ENCODE results near the gene ZFR2. TPM values are rescaled to one million over a fixed set of nuclear protein-coding genes. Genes with fewer than 3 reads are reported as not detected.

Gene ZFR2
- total RNA-seq, 2 experiments from 2014 or later: 0.73 to 0.82 TPM

- no peak overlapping the region for H3K27ac ChIP-seq (ENCODE audit: low read depth in 1 of 2, low read length in 2 of 2)
- H3K27me3 Mint-ChIP-seq: no peaks in the 10 kb centered on the region
- POLR2A ChIA-PET: interaction anchor here (1.4 to 3.4 kb wide), 2 partner anchors 14 to 36 kb away, joined by 7 to 31 read pairs; partner anchors contain the start of gene MRPL54
- DNase-seq (peak in 6 of 14 experiments; percentile 16 to 82 (median 58)), ATAC-seq (ENCODE audit: poor library complexity) (peak; percentile 71)
- CTCF ChIA-PET: interaction anchor here (1.3 kb wide), 1 partner anchor 24 kb away, joined by 7 read pairs; no protein-coding TSS in a partner anchor
- H3K4me1 Mint-ChIP-seq (ENCODE audit: low read depth): peaks cover 21% of the 10 kb centered on the region
- no peak overlapping the region for H3K4me3 Mint-ChIP-seq
- peaks cover 2% of the 10 kb centered on the region for H3K9me3 Mint-ChIP-seq
- H3K36me3 Mint-ChIP-seq (ENCODE audit: low read depth): peaks cover 4% of the 10 kb centered on the region
- H3K9me3 ChIP-seq (ENCODE audit: control insufficient read depth in 1 of 2, insufficient read depth in 1 of 2, low read length in 2 of 2): no peaks in the 10 kb centered on the region
- TF ChIP-seq CTCF (IDR thresholded peaks at IDR 0.05): no peak
- no peaks in the 10 kb centered on the region for H3K27me3 ChIP-seq (ENCODE audit: control insufficient read depth in 1 of 2, insufficient read depth in 2 of 2, low read length in 2 of 2)
- intact Hi-C loops (cut with DNase I, micrococcal nuclease): loop anchor here in 1 of 2 experiments (5.0 kb wide), 1 partner anchor 36 kb away; the partner anchor contains the start of genes APBA3 and MRPL54
- peak overlapping the region; percentile 43 for H3K27ac Mint-ChIP-seq
- H3K4me1 ChIP-seq (ENCODE audit: insufficient read depth, low read length): peaks cover 36% of the 10 kb centered on the region
- no peaks in the 10 kb centered on the region for H3K36me3 ChIP-seq (ENCODE audit: insufficient read depth, low read length)
- no peak overlapping the region for H3K4me3 ChIP-seq (ENCODE audit: low read length)
Measured at GRCh38 chr19:3798137-3798536, 70.7 kb downstream of the ZFR2 start.

- TF ChIP-seq CTCF (IDR thresholded peaks at IDR 0.05): no peak
- H3K27me3 Mint-ChIP-seq: no peaks in the 10 kb centered on the region
- intact Hi-C loops (cut with DNase I, micrococcal nuclease): loop anchor here in 1 of 2 experiments (5.0 kb wide), 1 partner anchor 34 kb away; the partner anchor contains the start of genes APBA3 and MRPL54
- Histone ChIP-seq H3K9me3 (ENCODE audit: control insufficient read depth in 1 of 2, insufficient read depth in 1 of 2, low read length in 2 of 2) (peaks cover 0 to 3% of the 10 kb centered on the region in 2 experiments), H3K27me3 (ENCODE audit: control insufficient read depth in 1 of 2, insufficient read depth in 2 of 2, low read length in 2 of 2) (no peaks in the 10 kb centered on the region), H3K4me1 (ENCODE audit: insufficient read depth, low read length) (peaks cover 29% of the 10 kb centered on the region), H3K27ac (ENCODE audit: low read depth in 1 of 2, low read length in 2 of 2) (no peak overlapping the region), H3K4me3 (ENCODE audit: low read length) (no peak overlapping the region), H3K36me3 (ENCODE audit: insufficient read depth, low read length) (no peaks in the 10 kb centered on the region)
- ChIA-PET CTCF (interaction anchor here (0.7 to 1.1 kb wide), 2 partner anchors 17 to 26 kb away, joined by 3 read pairs; no protein-coding TSS in a partner anchor), POLR2A (interaction anchor here (3.4 kb wide), 1 partner anchor 34 kb away, joined by 31 read pairs; the partner anchor contains the start of gene MRPL54)
- no peak overlapping the region for H3K27ac Mint-ChIP-seq
- peaks cover 4% of the 10 kb centered on the region for H3K36me3 Mint-ChIP-seq (ENCODE audit: low read depth)
- H3K9me3 Mint-ChIP-seq: peaks cover 2% of the 10 kb centered on the region
- H3K4me3 Mint-ChIP-seq: no peak overlapping the region
- DNase-seq: no peak
- peaks cover 16% of the 10 kb centered on the region for H3K4me1 Mint-ChIP-seq (ENCODE audit: low read depth)
- ATAC-seq (ENCODE audit: poor library complexity): no peak
Measured at GRCh38 chr19:3796358-3796757, 72.5 kb downstream of the ZFR2 start.

GRCh38 chr19:3793799-3794198 is 75.0 kb downstream of the ZFR2 start:
- H3K4me1 ChIP-seq (ENCODE audit: insufficient read depth, low read length): peaks cover 19% of the 10 kb centered on the region
- H3K4me3 ChIP-seq (ENCODE audit: low read length): no peak overlapping the region
- peaks cover 0 to 14% of the 10 kb centered on the region in 2 experiments for H3K9me3 ChIP-seq (ENCODE audit: control insufficient read depth in 1 of 2, insufficient read depth in 1 of 2, low read length in 2 of 2)
- peaks cover 2% of the 10 kb centered on the region for H3K9me3 Mint-ChIP-seq
- no peaks in the 10 kb centered on the region for H3K36me3 ChIP-seq (ENCODE audit: insufficient read depth, low read length)
- ATAC-seq (ENCODE audit: poor library complexity) (no peak), DNase-seq (no peak)
- TF ChIP-seq CTCF (IDR thresholded peaks at IDR 0.05): no peak
- intact Hi-C loops (cut with DNase I, micrococcal nuclease): no loop called here
- H3K27ac Mint-ChIP-seq: no peak overlapping the region
- peaks cover 4% of the 10 kb centered on the region for H3K36me3 Mint-ChIP-seq (ENCODE audit: low read depth)
- ChIA-PET CTCF (no interaction called here), POLR2A (no interaction called here)
- peaks cover 6% of the 10 kb centered on the region for H3K4me1 Mint-ChIP-seq (ENCODE audit: low read depth)
- no peak overlapping the region for H3K27ac ChIP-seq (ENCODE audit: low read depth in 1 of 2, low read length in 2 of 2)
- no peaks in the 10 kb centered on the region for H3K27me3 Mint-ChIP-seq
- H3K27me3 ChIP-seq (ENCODE audit: control insufficient read depth in 1 of 2, insufficient read depth in 2 of 2, low read length in 2 of 2): no peaks in the 10 kb centered on the region
- H3K4me3 Mint-ChIP-seq: no peak overlapping the region
